Measurements from ENCODE around the gene TEAD4. TPM values are rescaled to one million over a fixed set of nuclear protein-coding genes. Genes with fewer than 3 reads are reported as not detected.

TEAD4 gene
- total RNA-seq, 1 donor from 2014 or later, result 4.2 TPM

- Histone ChIP-seq H3K4me3 (ENCODE audit: low read depth, low read length) (peak within 1 kb of the TSS; percentile 71), H3K36me3 (ENCODE audit: control insufficient read depth, insufficient read depth, low read length) (no peaks in the 10 kb centered on the region), H3K27me3 (ENCODE audit: control insufficient read depth, insufficient read depth, low read length) (no peaks in the 10 kb centered on the region)
- DNase-seq (ENCODE audit: low read depth), result peak; percentile 54
- no peak for FAIRE-seq
- no peak for TF ChIP-seq CTCF (IDR thresholded peaks at IDR 0.05; ENCODE audit: insufficient read depth, low read length, severe bottlenecking)
Observed at GRCh38 chr12:3076730-3077571, 117.8 kb downstream of the TEAD4 start, which contains the start of gene TSPAN9. Gene TSPAN9 (plus strand): TSS chr12:3077379. CDS start chr12:3201194, 123,815 bp downstream.

- no peak for TF ChIP-seq CTCF (IDR thresholded peaks at IDR 0.05; ENCODE audit: insufficient read depth, low read length, severe bottlenecking)
- FAIRE-seq (no peak), DNase-seq (ENCODE audit: low read depth) (no peak)
- no peaks in the 10 kb centered on the region for H3K36me3 ChIP-seq (ENCODE audit: control insufficient read depth, insufficient read depth, low read length)
- H3K27me3 ChIP-seq (ENCODE audit: control insufficient read depth, insufficient read depth, low read length), result no peaks in the 10 kb centered on the region
- peak overlapping the region; percentile 71 for H3K4me3 ChIP-seq (ENCODE audit: low read depth, low read length)
Observed at GRCh38 chr12:3077572-3078081, 118.4 kb downstream of the TEAD4 start.

- Histone ChIP-seq H3K4me3 (ENCODE audit: low read depth, low read length) (peak overlapping the region; percentile 71), H3K27me3 (ENCODE audit: control insufficient read depth, insufficient read depth, low read length) (no peaks in the 10 kb centered on the region), H3K36me3 (ENCODE audit: control insufficient read depth, insufficient read depth, low read length) (no peaks in the 10 kb centered on the region)
- DNase-seq (ENCODE audit: low read depth) (no peak), FAIRE-seq (no peak)
- TF ChIP-seq CTCF (IDR thresholded peaks at IDR 0.05; ENCODE audit: insufficient read depth, low read length, severe bottlenecking), result no peak
Observed at GRCh38 chr12:3078086-3078820, 119.1 kb downstream of the TEAD4 start.

DNA sequence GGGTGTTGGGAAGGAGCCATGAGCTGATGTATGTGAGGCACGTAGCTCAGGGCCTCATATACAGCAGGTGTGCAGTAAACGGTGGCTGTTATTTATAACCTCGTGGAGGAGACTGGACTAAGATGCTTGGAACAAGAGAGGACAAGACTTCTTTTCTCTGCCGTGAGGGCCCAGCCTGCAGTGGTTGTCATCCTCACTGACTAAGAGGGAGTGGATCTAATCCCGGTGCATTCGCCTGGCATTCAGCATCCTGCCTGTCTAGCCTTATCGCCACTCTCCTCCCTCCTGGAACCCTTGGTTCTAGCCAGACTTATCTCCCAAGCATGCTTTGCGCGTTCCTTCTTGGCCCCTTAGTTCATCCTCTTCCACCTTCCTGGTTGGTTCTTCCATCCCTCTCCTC lies 121.9 kb downstream of the TEAD4 start:
- DNase-seq (ENCODE audit: low read depth), result no peak
- Histone ChIP-seq H3K36me3 (ENCODE audit: control insufficient read depth, insufficient read depth, low read length) (no peaks in the 10 kb centered on the region), H3K27me3 (ENCODE audit: control insufficient read depth, insufficient read depth, low read length) (no peaks in the 10 kb centered on the region), H3K4me3 (ENCODE audit: low read depth, low read length) (no peak overlapping the region)
- peak; percentile 92 for FAIRE-seq
- TF ChIP-seq CTCF (IDR thresholded peaks at IDR 0.05; ENCODE audit: insufficient read depth, low read length, severe bottlenecking), result no peak

GRCh38 chr12:3081886-3082285 lies 122.7 kb downstream of the TEAD4 start:
- Histone ChIP-seq H3K36me3 (ENCODE audit: control insufficient read depth, insufficient read depth, low read length) (no peaks in the 10 kb centered on the region), H3K4me3 (ENCODE audit: low read depth, low read length) (no peak overlapping the region), H3K27me3 (ENCODE audit: control insufficient read depth, insufficient read depth, low read length) (no peaks in the 10 kb centered on the region)
- DNase-seq (ENCODE audit: low read depth) (no peak), FAIRE-seq (no peak)
- no peak for TF ChIP-seq CTCF (IDR thresholded peaks at IDR 0.05; ENCODE audit: insufficient read depth, low read length, severe bottlenecking)

Data from bronchial epithelial cell (primary cell).